Upper lobe of right lung (tissue), 1 donor: ENCODE measurements around the gene KLC3. TPM values are rescaled to one million over a fixed set of nuclear protein-coding genes. Genes with fewer than 3 reads are reported as not detected.

Source experiments
- ATAC-seq: fragments of 200-7000 bp; cut with Tn5 transposase; one replicate; pipeline ENCODE4 v1.9.1; 2020; ENCODE audit warnings: mild to moderate bottlenecking, moderate library complexity
- DNase-seq: peaks from one replicate; pipeline ENCODE4 v3.0.0-alpha.2; 2020
- H3K27ac ChIP-seq: fragments of 200-600 bp; one replicate; pipeline ENCODE4 v1.8.0; 2022
- H3K27me3 ChIP-seq: fragments of 200-600 bp; one replicate; pipeline ENCODE4 v1.8.0; 2022; ENCODE audit warnings: mild to moderate bottlenecking
- H3K36me3 ChIP-seq: fragments of 200-600 bp; one replicate; pipeline ENCODE4 v1.8.0; 2022
- H3K4me1 ChIP-seq: fragments of 200-600 bp; one replicate; pipeline ENCODE4 v1.8.0; 2022
- H3K4me3 ChIP-seq: fragments of 200-600 bp; one replicate; pipeline ENCODE4 v1.8.0; 2022; ENCODE audit warnings: mild to moderate bottlenecking
- H3K9me3 ChIP-seq: fragments of 200-600 bp; one replicate; pipeline ENCODE4 v1.8.0; 2022
- CTCF ChIP-seq: fragments of 200-600 bp; IDR thresholded peaks from one replicate; pipeline ENCODE4 v1.8.0; 2022; ENCODE audit warnings: antibody characterized with exemption
- intact Hi-C: fragments of 100-400 bp; cut with DNase I; formaldehyde crosslinking; loops from one replicate; pipeline ENCODE4 v1.11.0; 2022
- total RNA-seq: library from RNA; stranded (reverse); fragmentation: NEBNext Ultra II Directional; extraction: Animal tissue kit (Norgen Biotek cat#: 25700); gene quantifications from one replicate; pipeline ENCODE4 v1.2.1, GENCODE V29; 2021
- donor health status: DM: no; HTN: yes; CAD: no; lungs with severe emphysema.

Gene KLC3
- total RNA-seq, 1 donor from 2014 or later, result 1.8 TPM

- TF ChIP-seq CTCF, result no peak
- DNase-seq, result no peak
- Histone ChIP-seq H3K27ac (no peak overlapping the region), H3K9me3 (no peaks in the 10 kb centered on the region), H3K27me3 (peaks cover 20% of the 10 kb centered on the region), H3K4me3 (no peak overlapping the region), H3K4me1 (no peaks in the 10 kb centered on the region), H3K36me3 (peaks cover 11% of the 10 kb centered on the region)
- intact Hi-C loops, result no loop called here
- no peak for ATAC-seq
These were observed 10.0 kb downstream of the KLC3 start for GRCh38 chr19:45350477-45351058.

- peaks cover 11% of the 10 kb centered on the region for H3K27me3 ChIP-seq
- no peak for TF ChIP-seq CTCF
- peaks cover 11% of the 10 kb centered on the region for H3K36me3 ChIP-seq
These were observed 10.9 kb downstream of the KLC3 start for GRCh38 chr19:45351401-45351952.

GRCh38 chr19:45352062-45352461, 11.5 kb downstream of the KLC3 start:
- H3K9me3 ChIP-seq, result no peaks in the 10 kb centered on the region
- no peak overlapping the region for H3K4me3 ChIP-seq
- intact Hi-C loops, result no loop called here
- peaks cover 7% of the 10 kb centered on the region for H3K27me3 ChIP-seq
- DNase-seq, result no peak
- H3K36me3 ChIP-seq, result peaks cover 11% of the 10 kb centered on the region
- no peak overlapping the region for H3K27ac ChIP-seq
- no peak for ATAC-seq
- no peak for TF ChIP-seq CTCF
- H3K4me1 ChIP-seq, result no peaks in the 10 kb centered on the region

More at GRCh38 chr19:45351401-45351952, 10.9 kb downstream of the KLC3 start:
- DNase-seq, result no peak
- ATAC-seq, result no peak
- no peaks in the 10 kb centered on the region for H3K9me3 ChIP-seq
- H3K4me3 ChIP-seq, result no peak overlapping the region
- no peak overlapping the region for H3K27ac ChIP-seq
- intact Hi-C loops, result no loop called here
- no peaks in the 10 kb centered on the region for H3K4me1 ChIP-seq

- no peaks in the 10 kb centered on the region for H3K4me1 ChIP-seq
- intact Hi-C loops, result no loop called here
- ATAC-seq (no peak), DNase-seq (no peak)
- peaks cover 11% of the 10 kb centered on the region for H3K36me3 ChIP-seq
- H3K9me3 ChIP-seq, result no peaks in the 10 kb centered on the region
- H3K27ac ChIP-seq, result no peak overlapping the region
- no peak for TF ChIP-seq CTCF
- H3K4me3 ChIP-seq, result no peak overlapping the region
- peaks cover 3% of the 10 kb centered on the region for H3K27me3 ChIP-seq
These were observed 11.9 kb downstream of the KLC3 start for GRCh38 chr19:45352471-45352870.

GRCh38 chr19:45352914-45353796, 12.6 kb downstream of the KLC3 start:
- Histone ChIP-seq H3K27me3 (no peaks in the 10 kb centered on the region), H3K4me3 (no peak overlapping the region), H3K36me3 (peaks cover 11% of the 10 kb centered on the region), H3K27ac (no peak overlapping the region), H3K4me1 (no peaks in the 10 kb centered on the region), H3K9me3 (no peaks in the 10 kb centered on the region)
- DNase-seq, result no peak
- no peak for ATAC-seq
- intact Hi-C loops, result no loop called here
- TF ChIP-seq CTCF, result no peak
